SW 1271 (cell line): ENCODE measurements around the gene KCNH8.
"Not testable (repeated sequence)": the region's sequence is repeated elsewhere in the genome, so short reads cannot be mapped to it uniquely, and the experiment has no call there.

Experiments
- DNase-seq, 2 experiments: peaks; one replicate each; lab custom pipeline; 2025; lab: John Stamatoyannopoulos, UW

The KCNH8 gene

GRCh38 chr3:19173945-19174344 is 25.6 kb downstream of the KCNH8 start:
- peak in 1 of 2 experiments; percentile 7 for DNase-seq

GRCh38 chr3:19183584-19183983 is 35.3 kb downstream of the KCNH8 start:
- no peak for DNase-seq

GRCh38 chr3:19190126-19190525 is 41.8 kb downstream of the KCNH8 start:
- DNase-seq = no peak

- no peak for DNase-seq
These were observed 42.3 kb downstream of the KCNH8 start for GRCh38 chr3:19190602-19191001.

- no peak for DNase-seq
These were observed 50.8 kb downstream of the KCNH8 start for GRCh38 chr3:19199131-19199530.

- no peak for DNase-seq
These were observed 54.0 kb downstream of the KCNH8 start for GRCh38 chr3:19202303-19202702.

GRCh38 chr3:19202754-19203153 is 54.4 kb downstream of the KCNH8 start:
- no peak for DNase-seq

GRCh38 chr3:19206540-19206939 is 58.2 kb downstream of the KCNH8 start:
- no peak for DNase-seq

- DNase-seq = no peak
These were observed 65.4 kb downstream of the KCNH8 start for GRCh38 chr3:19213603-19214220.

- DNase-seq = no peak
These were observed 67.1 kb downstream of the KCNH8 start for GRCh38 chr3:19215427-19215826.

GRCh38 chr3:19216669-19217337 is 68.5 kb downstream of the KCNH8 start:
- DNase-seq = no peak

GRCh38 chr3:19220311-19220710 is 72.0 kb downstream of the KCNH8 start:
- DNase-seq = no peak

- DNase-seq = no peak
These were observed 72.8 kb downstream of the KCNH8 start for GRCh38 chr3:19221081-19221480.

GRCh38 chr3:19226479-19226878 is 78.2 kb downstream of the KCNH8 start:
- DNase-seq = no peak

- DNase-seq = no peak
These were observed 79.9 kb downstream of the KCNH8 start for GRCh38 chr3:19228167-19228566.

GRCh38 chr3:19229086-19229485 is 80.8 kb downstream of the KCNH8 start:
- no peak for DNase-seq

GRCh38 chr3:19229881-19230280 is 81.6 kb downstream of the KCNH8 start:
- not testable (repeated sequence) for DNase-seq

GRCh38 chr3:19231792-19232461 is 83.6 kb downstream of the KCNH8 start:
- DNase-seq = no peak

GRCh38 chr3:19232566-19232965 is 84.3 kb downstream of the KCNH8 start:
- DNase-seq = no peak

- not testable (repeated sequence) for DNase-seq
These were observed 85.8 kb downstream of the KCNH8 start for GRCh38 chr3:19233882-19234784.

GRCh38 chr3:19248143-19248542 is 99.8 kb downstream of the KCNH8 start:
- DNase-seq = no peak

GRCh38 chr3:19248767-19249166 is 100.5 kb downstream of the KCNH8 start:
- DNase-seq = no peak
